Femur (tissue), 1 donor: ENCODE measurements around the gene PKHD1.

ENCODE experiments used
- DNase-seq: peaks from one replicate; pipeline ENCODE4 v3.0.0-alpha.2; 2017

Gene PKHD1

DNA sequence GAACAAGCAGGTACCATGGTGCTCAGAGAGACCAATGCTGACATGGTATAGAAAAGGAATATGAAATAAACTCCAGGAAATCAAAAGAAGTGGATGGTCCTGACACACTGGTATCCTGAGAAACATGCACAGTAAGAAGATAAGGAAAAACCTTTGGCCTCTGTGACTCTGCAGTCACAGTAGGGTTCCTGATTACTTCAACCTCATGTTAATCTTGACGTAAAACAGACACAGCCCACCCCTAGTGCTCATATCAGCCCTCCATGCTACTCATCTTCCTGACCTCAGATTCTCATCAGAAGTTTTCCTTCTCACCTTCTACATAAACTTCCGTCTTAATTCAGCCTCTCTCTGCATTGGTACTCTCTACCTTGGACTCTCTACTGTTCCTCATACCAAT lies 240.9 kb downstream of the PKHD1 start:
- no peak for DNase-seq

- DNase-seq, result no peak
These were observed 243.1 kb downstream of the PKHD1 start for GRCh38 chr6:51844336-51844735.

GRCh38 chr6:51843456-51844056 lies 243.9 kb downstream of the PKHD1 start:
- DNase-seq, result no peak

GRCh38 chr6:51842804-51843378 lies 244.5 kb downstream of the PKHD1 start:
- DNase-seq, result no peak

DNA sequence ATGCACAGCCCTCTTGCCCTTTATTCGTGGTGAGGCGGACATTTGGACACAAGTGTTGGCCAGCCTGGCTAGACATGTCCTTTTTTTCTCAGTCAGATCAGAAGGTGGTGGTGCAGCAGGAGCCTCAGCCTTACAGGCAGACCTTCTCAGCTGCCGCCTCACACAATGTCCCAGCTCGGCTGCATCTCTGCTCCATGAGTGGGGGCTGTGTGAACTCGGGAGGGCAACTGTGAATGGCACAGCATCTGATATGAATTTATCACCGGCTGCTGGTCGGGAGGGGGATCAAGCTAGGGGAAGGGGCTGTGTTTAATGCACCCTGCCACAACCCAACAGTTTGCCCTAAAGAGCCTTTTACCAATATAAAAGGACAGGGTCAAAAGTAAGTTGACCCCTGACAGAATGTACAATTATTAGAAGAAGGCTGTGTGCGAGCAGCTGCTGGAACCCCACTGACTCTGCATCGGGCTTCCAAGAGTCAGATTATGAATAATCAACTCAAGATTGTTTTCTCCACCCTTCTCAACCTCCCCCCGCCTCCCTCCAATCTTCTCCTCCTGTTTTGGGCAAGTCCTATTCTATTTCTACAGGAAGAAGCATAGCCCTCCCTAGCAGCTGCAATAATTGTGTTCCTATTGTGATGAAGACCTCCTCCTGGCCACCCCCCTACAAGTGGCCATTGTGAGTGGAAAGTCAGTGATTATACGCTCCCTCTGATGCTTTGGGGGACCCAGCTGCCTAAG lies 245.2 kb downstream of the PKHD1 start:
- DNase-seq, result no peak

GRCh38 chr6:51841626-51842025 lies 245.8 kb downstream of the PKHD1 start:
- DNase-seq, result no peak

DNA sequence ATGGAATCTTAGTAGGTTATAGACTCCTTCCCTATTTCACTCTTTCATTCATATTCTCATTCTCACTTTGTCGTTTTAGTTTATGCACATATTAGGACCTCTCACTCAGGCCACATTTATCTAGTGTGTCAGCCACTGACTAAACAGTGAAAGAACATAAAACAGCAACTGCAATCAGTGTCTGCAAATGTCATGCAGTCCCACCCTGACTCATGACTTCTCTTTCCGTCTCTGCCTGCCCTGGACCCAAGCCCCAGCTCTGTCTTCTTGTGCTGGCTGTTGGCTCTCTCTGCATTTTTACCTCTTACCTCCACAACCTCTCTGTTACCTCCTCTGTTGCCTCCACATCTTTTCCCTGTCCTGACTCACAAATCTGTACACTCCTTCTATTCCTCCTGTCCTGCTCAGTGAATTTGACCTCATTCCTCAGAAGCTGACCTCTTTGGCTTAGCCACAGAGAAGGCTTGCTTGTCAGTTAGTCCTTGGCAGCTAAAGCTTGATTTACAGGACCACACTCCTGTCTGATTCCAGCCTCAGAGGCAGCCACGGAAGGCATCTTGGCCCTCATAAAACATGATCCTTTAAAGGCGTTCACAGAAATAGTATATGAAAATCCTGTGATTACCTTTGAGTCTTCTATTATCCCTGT lies 247.6 kb downstream of the PKHD1 start:
- no peak for DNase-seq

- DNase-seq, result no peak
These were observed 256.7 kb downstream of the PKHD1 start for GRCh38 chr6:51830666-51831065.

DNA sequence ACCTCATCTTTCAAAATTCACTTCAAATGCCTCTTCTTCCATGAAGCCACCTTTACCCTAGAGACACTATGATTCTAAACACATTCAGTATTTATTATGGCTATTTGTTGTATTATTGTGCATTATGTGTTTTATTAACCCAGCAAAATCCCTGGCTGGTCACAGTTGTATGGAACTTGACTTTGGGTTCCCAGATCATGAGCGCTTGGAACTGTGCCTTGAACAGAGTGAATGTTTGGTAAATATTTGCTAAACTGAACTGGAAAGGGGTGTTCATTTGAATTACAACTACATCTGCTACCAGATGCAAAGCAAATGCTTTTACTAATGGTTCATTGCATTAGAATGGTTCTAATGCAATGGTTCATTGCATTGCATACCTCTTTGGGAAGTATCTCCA lies 259.8 kb downstream of the PKHD1 start:
- no peak for DNase-seq

GRCh38 chr6:51824940-51825339 lies 262.5 kb downstream of the PKHD1 start:
- DNase-seq, result no peak

DNA sequence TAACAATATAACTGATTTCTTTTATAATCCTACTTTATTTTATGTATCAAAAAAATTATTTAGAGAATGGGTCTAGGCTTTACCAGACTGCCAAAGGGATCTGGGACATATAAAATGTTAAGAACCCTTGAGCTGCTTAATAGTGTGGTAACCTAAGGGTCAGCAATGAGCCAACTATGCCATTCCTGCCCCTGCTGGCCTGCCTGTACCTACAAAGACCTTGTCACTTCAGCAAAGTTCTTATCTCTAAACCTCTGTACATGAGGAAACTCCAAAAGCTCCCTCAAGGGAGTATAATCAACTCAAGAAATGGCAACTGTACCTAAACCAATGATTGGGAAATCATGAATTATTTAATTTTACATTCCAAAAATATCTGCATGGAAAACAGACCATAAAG lies 266.9 kb downstream of the PKHD1 start:
- DNase-seq, result no peak

DNA sequence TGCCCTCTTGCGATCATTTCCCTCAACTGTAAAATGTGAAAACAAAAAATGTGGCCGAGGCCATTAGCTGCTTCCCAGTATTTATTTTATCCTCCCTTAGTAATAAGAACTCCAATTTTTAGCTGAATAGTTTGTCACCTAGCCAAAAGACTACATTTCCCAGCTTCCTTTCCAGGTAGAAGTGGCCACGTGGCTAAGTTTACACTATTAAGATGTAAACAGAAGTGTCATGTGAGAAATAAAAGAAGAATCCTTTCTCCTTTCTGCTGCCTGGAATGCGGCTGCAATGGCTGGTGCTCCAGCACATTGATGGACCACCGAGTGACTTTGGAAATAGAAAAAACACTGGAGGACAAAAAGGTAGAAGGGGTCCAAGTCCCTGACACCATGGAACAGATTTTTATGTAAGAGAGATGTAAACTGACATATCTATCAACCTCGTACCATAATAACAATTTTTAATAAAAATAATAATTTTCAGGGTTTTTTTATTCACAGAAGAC lies 268.8 kb downstream of the PKHD1 start:
- DNase-seq, result no peak

DNA sequence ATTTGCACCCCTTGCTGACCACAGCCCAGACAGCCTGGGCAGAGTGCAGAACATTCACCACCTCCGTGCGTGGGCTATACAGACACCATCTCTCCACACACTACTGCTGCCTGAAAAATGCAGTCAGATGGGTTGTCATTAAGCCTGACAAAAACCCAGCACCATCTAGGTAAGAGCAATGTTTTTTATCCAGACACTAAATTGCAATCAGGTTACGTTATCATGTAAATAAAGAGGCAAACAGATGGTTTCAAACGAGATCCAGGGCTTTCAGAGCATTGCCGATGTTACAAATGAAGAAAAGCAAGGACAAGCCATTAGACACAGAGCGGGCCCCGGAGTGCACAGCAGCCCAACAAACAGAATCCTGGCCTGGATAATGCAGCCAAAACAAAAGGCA lies 269.6 kb downstream of the PKHD1 start:
- DNase-seq, result no peak

GRCh38 chr6:51814418-51814817 lies 273.0 kb downstream of the PKHD1 start:
- DNase-seq, result no peak

- no peak for DNase-seq
These were observed 273.5 kb downstream of the PKHD1 start for GRCh38 chr6:51813904-51814303.

DNA sequence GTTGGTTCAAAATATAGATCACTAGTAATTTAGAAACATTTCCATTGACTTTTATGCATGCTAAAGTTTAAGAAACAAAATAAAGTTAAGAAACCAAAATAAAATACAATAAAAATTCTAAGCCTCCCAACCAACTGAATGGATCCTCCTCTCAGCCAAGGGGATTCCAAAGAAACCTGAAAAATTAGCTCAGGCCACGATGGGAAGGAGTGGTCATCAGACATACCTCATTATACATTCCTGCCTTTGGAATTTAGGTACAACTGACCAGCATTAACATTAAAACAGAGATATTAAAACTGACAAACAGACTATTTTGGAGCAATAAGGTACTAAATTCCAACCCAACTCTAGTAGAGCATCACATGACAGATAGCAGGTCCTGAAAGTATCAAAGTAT lies 275.2 kb downstream of the PKHD1 start:
- no peak for DNase-seq

- DNase-seq, result no peak
These were observed 281.9 kb downstream of the PKHD1 start for GRCh38 chr6:51805517-51805916.

DNA sequence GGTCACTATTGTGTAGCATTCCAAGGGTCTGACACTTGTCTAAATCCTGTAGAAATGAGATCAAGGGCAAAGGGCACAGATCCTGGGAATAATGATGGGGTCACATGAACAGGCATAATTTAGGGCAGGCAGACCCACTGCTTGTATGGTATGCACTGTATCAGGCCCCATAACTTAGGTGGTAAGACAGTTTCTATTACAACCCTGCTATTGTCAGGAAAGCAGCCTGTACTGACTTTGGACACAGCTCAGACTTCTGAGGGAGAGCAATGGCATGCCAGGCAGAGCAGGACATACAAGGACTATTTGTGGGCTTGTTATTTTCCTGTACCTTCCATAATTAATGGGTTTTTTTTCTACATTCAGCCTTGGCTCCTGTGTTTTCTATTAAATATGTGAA lies 286.8 kb downstream of the PKHD1 start:
- DNase-seq, result no peak

DNA sequence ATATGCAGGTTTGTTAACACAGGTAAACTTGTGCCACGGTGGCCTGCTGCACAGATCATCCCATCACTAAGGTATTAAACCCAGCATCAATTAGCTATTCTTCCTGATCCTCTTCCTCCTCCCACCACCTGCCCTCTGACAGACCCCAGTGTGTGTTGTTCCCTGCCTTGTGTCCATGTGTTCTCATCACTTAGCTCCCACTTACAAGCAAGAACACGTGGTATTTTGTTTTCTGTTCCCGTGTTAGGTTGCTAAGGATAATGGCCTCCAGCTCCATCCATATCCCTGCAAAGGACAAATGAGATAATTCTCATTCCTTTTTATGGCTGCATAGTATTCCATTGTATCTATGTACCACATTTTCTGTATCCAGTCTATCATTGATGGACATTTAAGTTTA lies 294.0 kb downstream of the PKHD1 start:
- no peak for DNase-seq

DNA sequence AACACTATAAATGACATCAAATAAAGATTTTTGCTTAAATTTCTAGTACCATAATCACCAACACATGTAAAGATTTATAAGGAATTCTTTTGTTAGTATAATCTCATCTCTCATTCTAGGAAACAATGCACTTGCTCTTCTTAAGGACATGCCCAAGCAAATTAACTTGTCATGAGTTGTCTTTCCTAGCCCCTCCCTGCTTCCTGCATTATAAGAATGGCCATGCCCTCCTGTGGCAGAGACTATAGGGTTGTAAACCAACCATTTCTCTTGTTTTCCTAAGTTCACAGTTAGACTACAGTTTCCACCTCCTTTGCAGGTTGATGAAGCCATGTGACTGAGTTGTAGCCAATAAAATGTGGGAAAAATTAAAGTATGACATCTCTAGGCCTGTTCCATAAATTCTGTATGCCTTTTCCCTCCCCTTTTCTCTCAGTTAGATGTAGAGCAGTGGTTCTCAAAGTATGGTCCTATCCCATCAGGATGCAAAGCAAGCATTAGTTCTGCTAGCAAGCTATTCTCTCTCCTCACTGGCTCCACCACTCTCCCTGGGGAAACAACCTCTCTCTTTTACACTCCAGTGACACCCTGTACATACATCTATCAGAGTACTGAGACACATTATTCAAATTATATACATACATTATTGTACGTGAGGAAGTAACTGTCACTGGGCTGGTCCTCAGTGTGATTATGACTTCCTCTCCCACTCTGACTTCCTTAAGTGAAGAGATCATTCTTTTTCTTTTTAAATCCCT lies 295.0 kb downstream of the PKHD1 start:
- DNase-seq, result no peak

- DNase-seq, result no peak
These were observed 296.5 kb downstream of the PKHD1 start for GRCh38 chr6:51790946-51791345.

- DNase-seq, result no peak
These were observed 299.3 kb downstream of the PKHD1 start for GRCh38 chr6:51788121-51788520.

DNA sequence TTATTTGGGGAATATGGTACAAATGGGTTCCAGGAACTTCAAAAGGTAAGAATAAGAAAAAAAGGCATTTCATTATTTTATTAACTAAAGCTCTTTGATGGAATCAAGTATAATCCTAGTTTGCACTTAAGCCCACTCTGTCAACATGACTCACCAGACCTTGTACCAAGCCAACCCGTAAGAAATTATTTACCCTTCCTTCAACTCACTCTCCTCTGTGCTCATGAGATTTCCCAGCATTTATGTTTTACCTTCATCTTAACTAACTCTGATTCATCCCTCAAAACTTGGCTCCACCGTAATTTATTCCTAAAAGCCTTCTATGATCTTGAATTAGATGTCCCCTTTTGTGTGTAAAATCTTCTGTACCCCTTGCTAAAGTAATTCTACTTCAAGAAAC lies 308.7 kb downstream of the PKHD1 start:
- no peak for DNase-seq
